Spleen (tissue), 7 donors: ENCODE data around the gene RPL22L1.

Experiments
- CTCF ChIP-seq, 11 experiments: fragments of 200-600 bp in 7 of 11; fragments of 450-650 bp in 4 of 11; sonication (generic) in 4 of 11; IDR thresholded peaks in 8 of 11; conservative IDR thresholded peaks in 3 of 11; 1 replicate in 7 of 11; 2 replicates in 4 of 11; pipeline versions ENCODE4 v1.4.0 to v1.8.0; 2016 to 2021; ENCODE audit warnings: antibody characterized with exemption in 11 of 11, inconsistent platforms in 4 of 11, mild to moderate bottlenecking in 1 of 11
- POLR2A ChIP-seq, 3 donors: fragments of 450-650 bp; IDR thresholded peaks; one replicate each; pipeline ENCODE4 v1.5.1; 2017; ENCODE audit warnings: antibody characterized with exemption in 3 of 3, mild to moderate bottlenecking in 1 of 3
- POLR2AphosphoS5 ChIP-seq, 3 donors: sonication (generic); formaldehyde crosslinking; IDR thresholded peaks; one replicate each; pipeline ENCODE4 v1.5.1; 2017; ENCODE audit warnings: antibody characterized with exemption in 3 of 3
- donor health status: DM: no; HTN: no; CAD: no; lungs with moderate emphysema.
- donor health status: DM: no; HTN: no; CAD: no.
- donor health status: DM: no; HTN: no; CAD: no.

- TF ChIP-seq CTCF (IDR thresholded peaks at IDR 0.05 in 8 of 11, conservative IDR thresholded peaks at IDR 0.05 in 3 of 11), result no peak
- TF ChIP-seq POLR2A (IDR thresholded peaks at IDR 0.05), result no peak
- TF ChIP-seq POLR2AphosphoS5 (IDR thresholded peaks at IDR 0.05), result no peak
Observed at GRCh38 chr3:170903123-170903522, 33.1 kb upstream of the RPL22L1 start.
